Cerebellar cortex (tissue), 1 donor: ENCODE results near the gene CNN1.
"Not testable (repeated sequence)": the region's sequence is repeated elsewhere in the genome, so short reads cannot be mapped to it uniquely, and the experiment has no call there.

Source experiments
- DNase-seq: peaks from one replicate; pipeline ENCODE4 v3.0.0-alpha.2; 2015; ENCODE audit warnings: low spot score

CNN1 gene

DNA sequence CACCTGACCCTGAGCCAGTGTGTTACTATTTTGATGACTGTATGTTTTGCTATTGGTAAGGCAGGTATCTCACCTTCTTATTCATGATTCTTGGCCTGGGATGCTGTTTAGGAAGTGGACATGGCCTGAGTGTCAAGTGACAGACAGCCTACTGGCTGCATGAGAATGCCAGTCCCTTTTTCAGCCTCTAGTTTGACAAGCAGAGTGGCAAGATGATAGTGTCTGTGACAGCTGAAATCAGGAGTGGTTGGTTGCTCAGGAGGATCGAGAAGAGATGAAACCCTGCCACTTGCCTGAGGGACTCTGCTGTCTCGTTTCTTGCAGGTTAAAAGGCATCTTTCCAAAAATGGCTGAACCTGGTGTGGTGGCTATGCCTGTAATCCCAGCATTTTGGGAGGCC, 27.5 kb downstream of the CNN1 start:
- DNase-seq, result no peak

DNA sequence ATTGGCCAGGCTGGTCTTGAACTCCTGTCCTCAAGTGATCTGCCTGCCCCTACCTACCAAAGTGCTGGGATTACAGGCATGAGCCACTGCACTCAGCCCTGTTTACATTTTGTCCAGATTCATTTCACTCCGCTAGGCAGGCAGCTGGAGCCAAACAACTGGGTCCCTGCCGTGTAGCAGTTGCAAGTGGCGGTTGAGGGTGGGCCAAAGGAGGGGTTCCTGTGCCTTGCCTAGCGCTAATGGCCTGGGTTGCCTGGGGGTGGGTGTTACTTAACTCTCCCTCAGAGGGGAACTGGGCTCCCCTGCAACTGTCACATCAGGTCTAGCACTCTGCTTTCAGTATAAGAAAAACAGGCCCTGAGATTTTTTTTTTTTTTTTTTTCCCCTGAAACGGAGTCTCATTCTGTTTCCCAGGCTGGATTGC, 31.4 kb downstream of the CNN1 start:
- no peak for DNase-seq

DNA sequence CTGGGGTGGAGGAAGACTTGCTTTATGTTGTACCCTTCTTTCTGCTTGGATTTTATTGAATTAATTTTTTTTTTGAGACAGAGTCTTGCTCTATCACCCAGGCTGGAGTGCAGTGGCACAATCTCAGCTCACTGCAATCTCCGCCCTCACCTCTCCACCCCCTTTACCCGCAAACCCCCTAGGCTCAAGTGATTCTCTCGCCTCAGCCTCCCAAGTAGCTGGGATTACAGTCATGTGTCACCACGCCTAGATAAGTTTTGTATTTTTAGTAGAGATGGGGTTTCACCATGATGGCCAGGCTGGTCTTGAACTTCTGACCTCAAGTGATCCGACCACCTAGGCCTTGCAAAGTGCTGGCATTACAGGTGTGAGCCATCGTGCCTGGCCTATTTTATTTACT, 34.7 kb downstream of the CNN1 start:
- not testable (repeated sequence) for DNase-seq

DNA sequence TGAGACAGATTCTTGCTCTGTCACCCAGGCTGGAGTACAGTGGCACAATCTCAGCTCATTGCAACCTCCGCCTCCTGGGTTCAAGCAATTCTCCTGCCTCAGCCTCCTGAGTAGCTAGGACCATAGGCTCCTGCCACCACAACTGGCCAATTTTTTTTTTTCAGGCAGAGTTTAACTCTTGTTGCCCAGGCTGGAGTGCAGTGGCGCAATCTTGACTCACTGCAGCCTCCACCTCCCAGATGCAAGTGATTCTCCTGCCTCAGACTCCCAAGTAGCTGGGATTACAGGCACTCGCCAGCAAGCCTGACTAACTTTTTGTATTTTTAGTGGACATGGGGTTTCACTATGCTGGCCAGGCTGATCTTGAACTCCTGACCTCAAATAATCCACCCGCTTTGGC, 35.1 kb downstream of the CNN1 start:
- DNase-seq, result not testable (repeated sequence)

DNA sequence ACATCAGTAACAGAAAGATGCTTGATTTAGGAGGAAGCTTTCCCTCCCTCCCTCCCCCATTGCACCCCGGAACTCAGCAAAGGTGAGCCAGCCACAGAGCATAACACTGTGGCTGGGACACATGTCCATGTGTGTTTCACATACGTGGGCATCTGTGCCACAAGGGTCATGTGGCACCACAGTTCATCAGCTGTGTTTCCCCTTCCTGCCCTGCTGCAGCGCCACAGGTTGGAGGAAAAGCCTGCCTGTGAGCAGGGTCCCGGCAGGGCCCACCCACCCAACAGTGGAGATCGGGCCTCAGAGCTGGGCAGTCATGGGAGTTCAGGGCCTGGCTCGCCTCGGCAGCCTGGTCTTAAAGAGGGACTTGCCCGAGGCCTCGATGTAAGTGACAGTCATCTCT, 36.0 kb downstream of the CNN1 start:
- no peak for DNase-seq

DNA sequence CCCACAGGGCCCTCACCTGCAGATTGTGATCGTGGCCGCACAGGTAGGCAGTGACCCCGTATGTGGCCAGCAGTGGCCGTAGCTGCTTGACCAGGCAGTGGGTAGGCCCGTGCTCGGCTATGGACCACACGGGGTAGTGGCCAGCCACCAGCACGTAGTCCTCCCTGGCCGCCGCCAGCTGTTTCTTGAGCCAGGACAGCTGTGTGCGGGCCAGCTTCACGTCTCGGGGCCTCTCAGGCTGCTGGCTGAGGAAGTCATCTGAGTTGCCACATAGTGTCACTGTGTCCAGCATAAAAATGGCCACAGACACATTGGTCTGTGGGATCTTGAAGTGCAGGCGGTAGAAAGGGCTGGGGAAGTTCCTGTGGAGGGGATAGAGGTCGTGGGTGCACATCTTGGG, 37.6 kb downstream of the CNN1 start:
- DNase-seq, result no peak

DNA sequence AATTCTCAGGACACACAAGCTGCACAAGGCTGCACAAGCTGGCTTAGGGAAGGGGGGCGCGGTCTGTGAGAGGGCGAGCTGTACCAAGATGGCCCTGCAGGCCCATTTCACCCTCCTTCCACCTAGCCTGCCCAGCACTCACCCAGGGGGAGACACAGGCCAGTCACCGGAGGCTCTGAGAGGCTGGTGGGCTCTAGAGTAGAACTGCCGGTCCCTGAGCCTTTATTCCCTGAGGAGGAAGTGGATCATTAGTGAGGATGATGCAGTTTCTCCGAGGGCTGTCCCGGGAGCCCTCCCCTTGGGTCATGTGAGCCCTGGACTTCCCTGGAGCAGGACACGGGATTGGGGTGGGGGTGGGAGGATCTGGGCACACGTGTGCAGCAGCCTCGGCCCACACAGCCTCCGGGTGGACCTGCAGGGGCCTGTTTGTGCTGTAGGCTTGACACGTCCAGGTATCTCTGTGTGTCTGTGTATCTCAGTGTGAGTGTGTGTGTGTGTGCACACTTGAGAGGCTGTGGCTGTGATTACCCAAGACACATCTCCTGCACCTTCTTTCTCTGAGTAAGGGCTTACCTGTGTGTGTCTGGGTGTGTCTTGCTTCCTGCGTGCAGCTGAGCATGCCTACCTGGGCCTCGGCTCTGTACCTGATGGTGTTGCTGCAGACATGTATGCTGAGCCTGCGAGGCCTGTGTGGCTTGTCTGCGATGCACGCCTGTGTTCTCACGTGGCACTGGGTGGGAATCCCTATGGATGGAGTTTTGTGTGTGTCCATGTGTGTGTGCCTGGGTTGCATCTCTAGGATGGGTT, 39.0 kb downstream of the CNN1 start, which contains the start of gene ACP5:
ACP5 (minus strand) TSS at position 195 of the 807 bp plus-strand sequence. CDS start 328 bp downstream, outside the sequence.
- DNase-seq, result no peak

DNA sequence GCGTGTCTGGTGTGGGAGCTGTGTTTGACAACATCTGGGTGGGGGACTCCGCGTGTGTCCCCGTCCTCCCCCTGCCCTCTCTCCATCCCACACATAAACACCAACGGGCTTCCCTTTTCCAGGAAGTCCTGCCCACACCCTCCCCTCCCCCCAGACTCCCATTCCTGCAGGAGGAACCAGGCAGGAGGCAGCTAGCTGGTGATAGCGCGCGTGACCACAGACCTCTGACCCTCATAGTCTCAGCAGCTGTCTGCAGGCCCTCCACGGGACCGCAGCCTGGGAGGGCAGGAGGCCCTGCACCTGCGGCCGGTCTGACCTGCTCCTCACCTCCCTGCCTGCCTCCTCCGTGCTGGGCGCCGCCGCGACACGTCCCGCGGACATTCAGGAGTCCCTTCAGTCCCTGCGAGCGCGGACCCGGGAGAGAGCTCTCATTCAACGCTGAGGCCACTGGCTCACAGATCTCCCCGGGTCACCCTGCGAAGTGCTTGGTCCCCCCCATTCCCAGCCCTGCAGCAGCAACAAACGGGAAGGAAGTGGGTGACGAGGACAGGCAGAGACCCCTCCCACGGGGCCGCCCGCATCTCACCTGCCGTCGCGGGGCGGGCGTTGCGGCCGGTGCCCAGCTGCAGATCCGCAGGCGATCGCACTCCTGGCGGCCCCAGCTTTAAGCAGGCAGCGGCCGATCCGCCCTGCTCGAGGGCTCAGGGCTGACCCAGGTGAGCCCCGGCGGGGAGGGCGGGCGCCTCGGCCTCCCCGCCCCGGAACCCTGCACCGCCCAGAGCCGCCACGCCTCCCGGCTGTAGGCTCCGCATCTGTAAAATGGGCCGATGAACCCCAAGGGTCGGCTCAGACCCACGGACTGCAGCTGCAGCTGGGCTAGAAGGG, 39.8 kb downstream of the CNN1 start:
- no peak for DNase-seq

DNA sequence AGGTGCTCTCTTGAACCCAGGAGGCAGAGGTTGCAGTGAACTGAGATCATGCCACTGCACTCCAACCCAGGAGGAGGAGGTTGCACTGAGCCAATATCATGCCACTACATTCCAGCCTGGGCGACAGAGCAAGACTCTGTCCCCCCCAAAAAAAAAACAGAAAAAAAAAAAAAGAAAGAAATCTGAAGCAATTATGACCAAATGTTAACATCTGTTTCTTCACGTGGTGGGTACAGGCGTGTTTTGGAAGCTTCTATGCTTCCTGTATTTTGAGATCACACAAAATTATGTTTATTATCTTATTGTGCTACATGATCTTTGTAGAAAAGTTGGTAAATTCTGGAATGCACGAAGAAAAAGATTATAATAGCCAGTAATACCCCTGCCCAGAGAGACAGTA, 41.5 kb downstream of the CNN1 start:
- no peak for DNase-seq

DNA sequence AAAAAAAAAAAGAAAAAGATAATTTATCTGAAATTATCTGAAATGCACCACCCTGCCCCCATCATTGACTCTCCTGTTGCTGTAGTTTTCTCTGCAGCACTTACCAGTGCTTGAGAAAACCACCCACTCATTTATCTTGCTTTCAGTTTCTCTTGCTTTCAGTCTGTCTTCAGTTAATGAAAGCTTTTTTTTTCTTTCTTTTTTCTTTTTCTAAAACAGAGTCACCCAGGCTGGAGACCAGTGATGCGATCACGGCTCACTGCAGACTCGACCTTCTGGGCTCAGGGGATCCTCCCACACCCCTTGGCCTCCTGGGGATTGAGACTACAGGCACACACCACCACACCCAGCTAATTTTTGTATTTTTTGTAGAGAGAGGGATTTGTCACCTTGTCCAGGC, 43.1 kb downstream of the CNN1 start:
- no peak for DNase-seq

DNA sequence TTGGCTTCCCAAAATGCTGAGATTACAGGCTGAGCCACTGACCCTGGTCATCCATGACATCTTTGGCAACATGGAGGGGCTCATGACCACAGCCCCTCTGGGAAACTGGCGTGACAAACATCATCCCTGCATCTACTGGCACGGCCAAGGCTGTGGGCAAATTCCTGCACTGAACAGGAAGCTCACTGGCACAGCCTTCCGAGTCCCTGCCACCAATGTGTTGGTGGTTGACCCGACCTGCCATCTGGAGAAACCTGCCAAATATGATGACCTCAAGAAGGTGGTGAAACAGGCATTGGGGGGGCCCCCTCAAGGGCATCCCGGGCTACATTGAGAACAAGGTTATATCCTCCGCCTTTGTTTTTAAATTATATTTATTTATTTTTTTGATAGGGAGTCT, 47.7 kb downstream of the CNN1 start:
- no peak for DNase-seq

DNA sequence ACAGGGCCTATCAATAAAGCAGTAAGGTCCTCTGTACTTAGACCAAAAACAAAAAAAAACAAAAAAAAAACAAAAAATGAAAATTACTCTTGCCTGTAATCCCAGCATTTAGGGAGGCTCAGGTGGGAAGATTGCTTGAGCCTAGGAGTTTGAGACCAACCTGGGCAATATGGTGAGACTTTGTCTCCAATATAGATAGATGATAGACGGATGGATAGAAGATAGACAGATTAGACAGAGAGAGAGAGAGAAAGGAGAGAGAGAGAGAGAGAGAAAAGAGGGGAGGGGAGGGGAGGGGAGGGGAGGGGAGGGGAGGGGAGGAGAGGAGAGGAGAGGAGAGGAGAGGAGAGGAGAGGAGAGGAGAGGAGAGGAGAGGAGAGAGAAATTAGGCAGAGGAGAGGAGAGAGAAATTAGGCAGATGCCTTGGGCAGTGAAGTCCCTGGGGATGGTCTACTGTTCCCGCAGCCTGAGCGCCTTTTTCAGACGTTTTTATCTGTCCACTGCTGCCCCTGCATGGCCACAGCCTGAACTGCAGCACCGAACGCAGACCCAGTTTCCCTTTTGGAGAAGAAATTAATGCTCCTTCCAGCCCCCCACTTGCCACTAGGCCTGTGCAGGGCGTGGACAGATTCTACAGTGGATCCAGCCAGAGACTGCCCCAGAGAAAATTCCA, 48.8 kb downstream of the CNN1 start:
- DNase-seq, result peak; percentile 79

DNA sequence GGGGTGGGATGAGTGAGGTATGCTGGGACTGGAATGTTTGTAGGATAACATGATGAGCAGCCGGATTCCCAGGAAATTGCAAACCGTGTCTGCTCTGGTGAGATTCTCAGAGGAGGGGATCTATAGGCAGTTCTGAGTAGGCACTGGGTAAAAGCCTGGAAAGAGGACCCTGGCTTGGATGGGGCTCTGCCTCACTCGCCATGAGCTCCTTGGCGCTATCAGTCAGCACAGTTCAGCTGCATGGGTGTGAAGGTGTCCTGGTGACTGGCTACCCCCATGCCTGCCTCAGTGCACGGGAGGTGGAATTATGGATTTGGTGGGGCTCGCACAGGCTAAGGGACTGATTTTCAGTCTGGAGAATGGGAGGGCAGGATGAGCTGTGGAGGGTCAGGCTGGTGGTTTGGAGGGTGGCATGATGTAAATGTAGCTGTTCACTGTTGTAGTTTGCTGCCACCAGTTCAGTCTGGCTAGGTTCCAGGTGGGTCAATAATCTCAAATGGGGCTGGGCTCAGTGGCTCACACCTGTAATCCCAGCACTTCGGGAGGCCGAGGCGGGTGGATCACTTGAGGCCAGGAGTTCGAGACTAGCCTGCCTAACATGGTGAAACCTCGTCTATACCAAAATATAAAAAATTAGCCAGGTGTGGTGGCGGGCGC, 49.5 kb downstream of the CNN1 start:
- DNase-seq, result no peak

DNA sequence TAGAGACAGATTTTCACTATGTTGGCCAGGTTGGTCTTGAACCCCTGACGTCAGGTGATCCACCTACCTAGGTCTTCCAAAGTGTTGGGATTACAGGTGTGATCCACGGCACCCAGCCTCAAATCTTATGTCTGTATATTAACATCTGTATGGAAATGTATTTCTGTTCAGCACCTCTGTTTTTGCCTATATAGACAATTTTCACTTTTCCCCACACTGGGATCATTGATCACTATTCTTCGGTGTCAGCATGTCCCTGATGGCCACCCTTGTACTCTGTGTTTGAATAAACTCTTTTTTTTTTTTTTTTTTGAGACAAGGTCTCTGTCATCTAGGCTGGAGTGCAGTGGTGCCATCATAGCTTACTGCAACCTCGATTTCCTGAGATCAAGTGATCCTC, 55.4 kb downstream of the CNN1 start:
- no peak for DNase-seq

DNA sequence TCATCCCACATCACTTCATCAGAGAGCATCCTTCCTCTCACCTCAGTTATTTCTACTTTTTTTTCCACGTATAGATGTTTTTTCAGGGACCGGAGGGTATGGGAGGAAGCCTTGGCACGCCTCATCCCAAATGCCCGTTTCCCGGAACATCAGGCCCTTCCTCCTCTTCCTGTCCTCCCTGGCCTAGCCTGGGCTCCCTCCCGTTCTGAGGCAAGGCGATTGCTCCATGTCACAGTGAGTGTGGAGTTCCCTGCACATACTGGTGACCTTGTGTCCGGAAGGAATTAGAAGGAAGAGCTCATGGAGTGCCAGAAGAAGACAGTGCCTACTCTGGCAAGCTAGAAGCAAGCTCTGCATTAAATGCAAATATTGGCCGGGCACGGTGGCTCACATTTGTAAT, 57.5 kb downstream of the CNN1 start:
- no peak for DNase-seq

DNA sequence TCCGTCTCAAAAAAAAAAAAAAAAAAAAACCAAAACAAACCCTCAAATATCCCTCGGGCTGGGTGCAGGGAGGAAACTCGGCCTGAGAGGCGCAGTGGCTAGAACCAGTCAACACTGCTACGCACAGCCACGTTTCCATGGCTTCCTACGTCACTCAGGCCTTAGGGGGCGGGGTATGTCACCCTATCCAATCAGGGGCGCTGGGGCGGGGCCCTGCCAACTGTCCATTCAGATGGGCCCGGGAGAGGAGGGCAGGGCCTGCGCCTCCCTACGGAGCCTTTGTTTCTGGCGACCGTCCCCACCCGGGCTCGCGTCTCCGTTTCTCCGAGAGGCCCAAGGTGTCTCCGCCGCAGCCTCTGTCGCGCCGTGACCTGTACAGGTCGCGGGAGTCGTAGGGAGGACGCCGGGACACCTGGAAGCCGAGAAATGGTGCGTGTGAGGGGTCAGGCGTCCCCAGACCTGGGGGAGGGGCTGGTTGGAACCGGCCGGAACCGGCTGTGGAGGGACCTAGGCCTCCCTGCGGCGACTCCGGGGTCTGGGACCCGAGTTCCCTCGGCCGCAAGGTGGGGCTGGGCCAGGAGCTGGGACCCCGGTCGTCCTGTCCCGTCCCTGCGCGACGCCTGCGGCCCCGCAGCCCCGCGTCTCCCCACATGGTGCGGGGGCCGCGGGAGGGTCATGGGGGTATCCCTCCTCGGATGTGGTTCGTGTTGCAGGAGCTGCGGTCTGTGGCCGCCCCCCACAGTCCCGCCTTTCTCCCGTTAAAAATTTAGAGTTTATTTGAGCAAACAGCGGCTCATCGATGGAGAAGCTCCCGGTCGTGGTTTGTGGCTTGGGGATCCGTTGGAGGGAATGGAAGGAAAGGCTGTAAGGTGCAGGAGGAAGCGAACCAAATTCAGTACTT, 58.8 kb downstream of the CNN1 start, which contains the start of gene ZNF627:
ZNF627 (plus strand) TSS at position 282 of the 901 bp plus-strand sequence; CDS start at position 427, 145 bp downstream.
- DNase-seq, result peak; percentile 99

DNA sequence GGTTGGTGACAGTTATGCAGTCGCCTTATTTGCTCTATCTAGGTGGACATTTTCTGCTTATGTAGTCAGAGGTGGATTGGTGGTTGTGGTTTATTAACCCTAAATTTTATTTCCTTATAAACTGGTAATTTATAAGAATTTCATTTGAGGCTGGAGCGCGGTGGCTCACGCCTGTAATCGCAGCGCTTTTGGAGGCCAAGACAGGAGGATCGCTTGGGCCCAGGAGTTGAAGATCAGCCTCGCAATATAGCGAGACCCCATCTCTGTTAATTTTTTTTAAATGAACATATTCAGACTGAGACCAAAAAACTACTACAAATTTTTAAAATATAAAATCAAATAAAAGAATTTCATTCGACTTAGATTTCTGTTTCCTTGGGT, 59.4 kb downstream of the CNN1 start:
- no peak for DNase-seq

DNA sequence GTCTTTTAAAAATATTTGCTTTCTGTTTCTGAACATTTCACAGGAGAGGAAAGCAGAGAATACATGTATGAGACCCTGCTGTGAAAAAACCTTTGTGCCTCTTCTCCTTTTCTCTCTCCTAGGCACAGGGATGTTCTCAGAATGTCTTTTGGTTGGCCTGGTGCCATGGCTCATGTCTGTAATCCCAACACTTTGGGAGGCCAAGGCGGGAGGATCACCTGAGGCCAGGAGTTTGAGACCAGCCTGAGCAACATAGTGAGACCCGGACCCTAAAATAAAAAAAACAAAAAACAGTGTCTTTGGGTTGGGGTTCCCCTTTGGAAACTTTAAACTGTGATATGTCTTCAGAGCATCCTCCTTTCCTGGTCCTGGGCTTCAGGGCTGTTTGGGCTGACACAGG, 60.1 kb downstream of the CNN1 start:
- DNase-seq, result no peak

DNA sequence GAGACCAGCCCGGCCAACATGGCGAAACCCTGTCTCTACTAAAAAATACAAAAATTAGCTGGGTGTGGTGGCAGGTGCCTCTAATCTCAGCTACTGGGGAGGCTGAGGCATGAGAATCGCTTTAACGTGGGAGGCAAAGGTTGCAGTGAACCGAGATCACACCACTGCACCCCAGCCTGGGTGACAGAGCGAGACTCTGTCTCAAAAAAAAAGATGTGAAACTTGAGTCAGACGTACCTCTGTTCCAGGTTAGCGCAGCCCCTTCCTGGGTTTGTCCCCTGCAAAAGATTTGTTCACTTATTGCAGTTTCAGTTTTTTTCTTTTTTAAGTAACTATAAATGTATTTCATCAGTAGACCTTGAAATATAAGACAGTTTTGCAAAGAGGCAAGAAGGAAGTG, 61.1 kb downstream of the CNN1 start:
- not testable (repeated sequence) for DNase-seq
